IMR-90 (cell line): ENCODE results near the gene UBE2G1.

ENCODE experiments used
- BHLHE40 ChIP-seq: fragments of 150-350 bp; IDR thresholded peaks from 2 replicates; pipeline ENCODE4 v1.6.1; 2016; ENCODE audit warnings: mild to moderate bottlenecking, low read depth, low read length
- MXI1 ChIP-seq: IDR thresholded peaks from 2 replicates; pipeline ENCODE4 v1.6.1; 2012; ENCODE audit warnings: low read depth, mild to moderate bottlenecking, low read length, moderate library complexity, borderline replicate concordance
- POLR2A ChIP-seq: IDR thresholded peaks from 2 replicates; pipeline ENCODE4 v1.6.1; 2012; ENCODE audit warnings: mild to moderate bottlenecking, low read depth, low read length
- RAD21 ChIP-seq: IDR thresholded peaks from 2 replicates; pipeline ENCODE4 v1.6.1; 2012; ENCODE audit warnings: low read length, improper control_type of control experiment
- RCOR1 ChIP-seq: IDR thresholded peaks from 2 replicates; pipeline ENCODE4 v1.6.1; 2012; ENCODE audit warnings: mild to moderate bottlenecking, low read length, improper control_type of control experiment; ENCODE audit not compliant: insufficient replicate concordance
- RFX5 ChIP-seq: IDR thresholded peaks from 2 replicates; pipeline ENCODE4 v1.8.0; 2012; ENCODE audit warnings: low read depth, mild to moderate bottlenecking, low read length, moderate library complexity
- TF ChIP-seq, protein P1 (sequence below): conservative IDR thresholded peaks from 2 replicates; pipeline ENCODE4 v1.5.1; 2012; ENCODE audit warnings: mild to moderate bottlenecking, low read depth, low read length, improper control_type of control experiment
- TF ChIP-seq, protein P2 (sequence below): fragments of 150-350 bp; IDR thresholded peaks from 2 replicates; pipeline ENCODE4 v1.6.1; 2017; ENCODE audit warnings: mild to moderate bottlenecking, antibody characterized with exemption, low read length, low read depth
- TF ChIP-seq, protein P3 (sequence below): fragments of 150-350 bp; IDR thresholded peaks from 2 replicates; pipeline ENCODE4 v1.6.1; 2016; ENCODE audit warnings: low read depth, mild to moderate bottlenecking, low read length, moderate library complexity, borderline replicate concordance

DNA sequence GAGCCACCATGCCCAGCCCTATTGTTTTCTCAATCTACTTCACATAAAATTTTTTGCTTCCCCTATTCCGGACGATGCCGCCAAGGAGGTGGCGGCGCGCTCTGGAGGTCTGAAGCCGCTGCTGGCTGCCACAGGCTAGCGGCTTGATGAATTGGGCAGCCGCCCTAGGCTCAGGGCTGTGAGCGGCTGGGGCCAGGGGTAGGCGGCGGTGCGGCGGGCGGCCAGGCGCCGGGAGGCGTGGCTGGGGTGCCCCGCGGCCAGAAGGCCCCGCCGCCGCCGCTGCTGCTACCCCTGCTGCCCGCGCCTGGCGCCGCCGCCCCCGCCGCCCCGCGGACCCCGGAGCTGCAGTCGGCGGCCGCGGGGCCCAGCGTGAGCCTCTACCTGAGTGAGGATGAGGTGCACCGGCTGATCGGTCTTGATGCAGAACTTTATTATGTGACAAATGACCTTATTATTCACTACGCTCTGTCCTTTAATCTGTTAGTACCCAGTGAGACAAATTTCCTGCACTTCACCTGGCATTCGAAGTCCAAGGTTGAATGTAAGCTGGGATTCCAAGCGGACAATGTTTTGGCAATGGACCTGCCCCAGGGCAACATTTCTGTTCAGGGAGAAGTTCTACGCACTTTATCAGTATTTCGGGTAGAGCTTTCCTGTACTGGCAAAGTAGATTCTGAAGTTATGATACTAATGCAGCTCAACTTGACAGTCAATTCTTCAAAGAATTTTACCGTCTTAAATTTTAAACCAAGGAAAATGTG lies 144.4 kb downstream of the UBE2G1 start:
- TF ChIP-seq, protein P1, sequence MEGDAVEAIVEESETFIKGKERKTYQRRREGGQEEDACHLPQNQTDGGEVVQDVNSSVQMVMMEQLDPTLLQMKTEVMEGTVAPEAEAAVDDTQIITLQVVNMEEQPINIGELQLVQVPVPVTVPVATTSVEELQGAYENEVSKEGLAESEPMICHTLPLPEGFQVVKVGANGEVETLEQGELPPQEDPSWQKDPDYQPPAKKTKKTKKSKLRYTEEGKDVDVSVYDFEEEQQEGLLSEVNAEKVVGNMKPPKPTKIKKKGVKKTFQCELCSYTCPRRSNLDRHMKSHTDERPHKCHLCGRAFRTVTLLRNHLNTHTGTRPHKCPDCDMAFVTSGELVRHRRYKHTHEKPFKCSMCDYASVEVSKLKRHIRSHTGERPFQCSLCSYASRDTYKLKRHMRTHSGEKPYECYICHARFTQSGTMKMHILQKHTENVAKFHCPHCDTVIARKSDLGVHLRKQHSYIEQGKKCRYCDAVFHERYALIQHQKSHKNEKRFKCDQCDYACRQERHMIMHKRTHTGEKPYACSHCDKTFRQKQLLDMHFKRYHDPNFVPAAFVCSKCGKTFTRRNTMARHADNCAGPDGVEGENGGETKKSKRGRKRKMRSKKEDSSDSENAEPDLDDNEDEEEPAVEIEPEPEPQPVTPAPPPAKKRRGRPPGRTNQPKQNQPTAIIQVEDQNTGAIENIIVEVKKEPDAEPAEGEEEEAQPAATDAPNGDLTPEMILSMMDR, result no peak
- TF ChIP-seq RAD21 (no peak), POLR2A (no peak), RFX5 (no peak), RCOR1 (no peak), MXI1 (no peak), BHLHE40 (no peak)
- TF ChIP-seq, protein P2, sequence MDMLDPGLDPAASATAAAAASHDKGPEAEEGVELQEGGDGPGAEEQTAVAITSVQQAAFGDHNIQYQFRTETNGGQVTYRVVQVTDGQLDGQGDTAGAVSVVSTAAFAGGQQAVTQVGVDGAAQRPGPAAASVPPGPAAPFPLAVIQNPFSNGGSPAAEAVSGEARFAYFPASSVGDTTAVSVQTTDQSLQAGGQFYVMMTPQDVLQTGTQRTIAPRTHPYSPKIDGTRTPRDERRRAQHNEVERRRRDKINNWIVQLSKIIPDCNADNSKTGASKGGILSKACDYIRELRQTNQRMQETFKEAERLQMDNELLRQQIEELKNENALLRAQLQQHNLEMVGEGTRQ, result no peak
- TF ChIP-seq, protein P3, sequence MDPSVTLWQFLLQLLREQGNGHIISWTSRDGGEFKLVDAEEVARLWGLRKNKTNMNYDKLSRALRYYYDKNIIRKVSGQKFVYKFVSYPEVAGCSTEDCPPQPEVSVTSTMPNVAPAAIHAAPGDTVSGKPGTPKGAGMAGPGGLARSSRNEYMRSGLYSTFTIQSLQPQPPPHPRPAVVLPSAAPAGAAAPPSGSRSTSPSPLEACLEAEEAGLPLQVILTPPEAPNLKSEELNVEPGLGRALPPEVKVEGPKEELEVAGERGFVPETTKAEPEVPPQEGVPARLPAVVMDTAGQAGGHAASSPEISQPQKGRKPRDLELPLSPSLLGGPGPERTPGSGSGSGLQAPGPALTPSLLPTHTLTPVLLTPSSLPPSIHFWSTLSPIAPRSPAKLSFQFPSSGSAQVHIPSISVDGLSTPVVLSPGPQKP, result no peak
